Ishikawa (cell line): ENCODE results near the gene ARID3B.

Source experiments
- NFIC ChIP-seq: IDR thresholded peaks from 2 replicates; pipeline ENCODE4 v1.6.1; 2012
- TAF1 ChIP-seq: IDR thresholded peaks from 2 replicates; pipeline ENCODE4 v1.6.1; 2012; ENCODE audit warnings: low read depth, mild to moderate bottlenecking
- ZBTB7A ChIP-seq: IDR thresholded peaks from 2 replicates; pipeline ENCODE4 v1.6.1; 2012; ENCODE audit warnings: low read depth

GRCh38 chr15:74631408-74631807 lies 90.4 kb downstream of the ARID3B start:
- TF ChIP-seq TAF1, result no peak
- TF ChIP-seq NFIC, result no peak
- no peak for TF ChIP-seq ZBTB7A
